ENCODE results near the gene PDE4D. TPM values are rescaled to one million over a fixed set of nuclear protein-coding genes. Genes with fewer than 3 reads are reported as not detected.
"Not testable (repeated sequence)": the region's sequence is repeated elsewhere in the genome, so short reads cannot be mapped to it uniquely, and the experiment has no call there.

Gene PDE4D
- total RNA-seq, 1 donor from 2014 or later: 13.2 TPM

DNA sequence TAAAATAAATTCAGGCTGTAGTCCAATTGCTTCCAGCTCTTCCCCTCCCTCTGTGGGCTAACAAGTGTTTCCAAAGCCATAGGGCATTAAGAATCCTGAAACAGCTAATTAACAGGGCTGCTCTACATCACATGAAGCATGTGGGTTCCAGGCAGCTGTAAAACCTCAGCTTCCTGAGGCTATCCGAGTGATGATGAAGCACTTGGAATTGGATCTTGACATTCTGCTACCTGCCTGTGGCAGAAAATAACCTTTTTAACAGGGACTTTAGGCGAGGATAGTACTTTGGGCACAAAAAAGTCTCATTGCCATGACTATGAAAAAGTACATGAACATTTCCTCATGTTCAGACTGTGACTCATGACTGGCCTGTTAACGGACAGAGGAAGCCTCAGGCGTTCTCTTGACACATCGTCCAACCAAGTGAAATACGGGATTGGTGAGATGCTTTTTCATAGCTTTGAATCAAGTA, 107.2 kb downstream of the PDE4D start:
- no peak for DNase-seq
- Mint-ChIP-seq H3K27ac (ENCODE audit: unreplicated experiment) (no peak overlapping the region), H3K36me3 (ENCODE audit: unreplicated experiment) (no peaks in the 10 kb centered on the region), H3K9me3 (ENCODE audit: unreplicated experiment) (no peaks in the 10 kb centered on the region), H3K27me3 (ENCODE audit: unreplicated experiment) (no peaks in the 10 kb centered on the region), H3K4me3 (ENCODE audit: unreplicated experiment) (no peak overlapping the region), H3K4me1 (ENCODE audit: low read depth, unreplicated experiment) (peaks cover 8% of the 10 kb centered on the region)
- TF ChIP-seq CTCF (IDR thresholded peaks at IDR 0.05; ENCODE audit: partially characterized antibody, unreplicated experiment): no peak

GRCh38 chr5:59785676-59786333, 107.7 kb downstream of the PDE4D start:
- Mint-ChIP-seq H3K27ac (ENCODE audit: unreplicated experiment) (no peak overlapping the region), H3K36me3 (ENCODE audit: unreplicated experiment) (no peaks in the 10 kb centered on the region), H3K27me3 (ENCODE audit: unreplicated experiment) (no peaks in the 10 kb centered on the region)

DNA sequence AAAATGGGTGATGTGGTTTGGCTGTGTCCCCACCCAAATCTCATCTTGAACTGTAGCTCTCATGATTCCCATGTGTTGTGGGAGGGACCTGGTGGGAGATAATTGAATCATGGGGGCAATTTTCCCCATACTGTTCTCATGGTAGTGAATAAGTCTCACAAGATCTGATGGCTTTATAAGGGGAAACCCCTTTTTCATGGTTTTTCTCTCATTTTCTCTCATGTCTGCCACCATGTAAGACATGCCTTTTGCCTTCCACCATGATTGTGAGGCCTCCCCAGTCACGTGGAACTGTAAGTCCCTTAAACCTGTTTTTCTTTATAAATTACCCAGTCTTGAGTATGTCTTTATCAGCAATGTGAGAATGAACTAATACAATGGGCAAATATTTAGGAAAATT, 108.8 kb downstream of the PDE4D start:
- not testable (repeated sequence) for H3K27ac Mint-ChIP-seq (ENCODE audit: unreplicated experiment); H3K4me3 Mint-ChIP-seq (ENCODE audit: unreplicated experiment); DNase-seq; H3K4me1 Mint-ChIP-seq (ENCODE audit: low read depth, unreplicated experiment); H3K36me3 Mint-ChIP-seq (ENCODE audit: unreplicated experiment); H3K27me3 Mint-ChIP-seq (ENCODE audit: unreplicated experiment); H3K9me3 Mint-ChIP-seq (ENCODE audit: unreplicated experiment)

More at GRCh38 chr5:59785676-59786333, 107.7 kb downstream of the PDE4D start:
- TF ChIP-seq CTCF (IDR thresholded peaks at IDR 0.05; ENCODE audit: partially characterized antibody, unreplicated experiment): no peak
- Mint-ChIP-seq H3K4me3 (ENCODE audit: unreplicated experiment) (no peak overlapping the region), H3K4me1 (ENCODE audit: low read depth, unreplicated experiment) (peaks cover 6% of the 10 kb centered on the region), H3K9me3 (ENCODE audit: unreplicated experiment) (no peaks in the 10 kb centered on the region)
- no peak for DNase-seq

DNA sequence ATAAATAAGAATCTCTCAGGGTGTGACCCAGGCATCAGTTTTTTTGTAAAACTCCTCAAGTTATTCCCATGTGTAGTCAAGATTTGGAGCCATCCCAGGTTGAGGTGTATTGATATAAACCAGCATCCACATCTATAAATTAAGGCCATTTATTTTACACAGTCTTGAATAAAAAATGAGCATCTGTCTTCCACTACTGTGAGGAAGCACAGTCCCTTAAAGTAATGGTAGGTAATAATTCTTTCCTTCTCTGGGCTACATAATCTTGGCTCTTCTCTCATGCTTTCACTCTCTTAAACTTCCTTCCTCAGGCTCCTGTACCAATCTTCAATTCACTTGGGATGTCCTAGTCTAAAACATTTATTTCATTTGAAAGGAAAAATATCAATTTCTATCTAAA, 110.3 kb downstream of the PDE4D start:
- no peak for TF ChIP-seq CTCF (IDR thresholded peaks at IDR 0.05; ENCODE audit: partially characterized antibody, unreplicated experiment)
- no peak overlapping the region for H3K27ac Mint-ChIP-seq (ENCODE audit: unreplicated experiment)
- H3K9me3 Mint-ChIP-seq (ENCODE audit: unreplicated experiment): no peaks in the 10 kb centered on the region
- H3K27me3 Mint-ChIP-seq (ENCODE audit: unreplicated experiment): no peaks in the 10 kb centered on the region
- peaks cover 6% of the 10 kb centered on the region for H3K4me1 Mint-ChIP-seq (ENCODE audit: low read depth, unreplicated experiment)
- DNase-seq: no peak
- no peaks in the 10 kb centered on the region for H3K36me3 Mint-ChIP-seq (ENCODE audit: unreplicated experiment)
- no peak overlapping the region for H3K4me3 Mint-ChIP-seq (ENCODE audit: unreplicated experiment)

GRCh38 chr5:59782856-59783255, 110.7 kb downstream of the PDE4D start:
- DNase-seq: no peak
- H3K9me3 Mint-ChIP-seq (ENCODE audit: unreplicated experiment): no peaks in the 10 kb centered on the region
- no peak overlapping the region for H3K27ac Mint-ChIP-seq (ENCODE audit: unreplicated experiment)
- H3K4me3 Mint-ChIP-seq (ENCODE audit: unreplicated experiment): no peak overlapping the region
- H3K27me3 Mint-ChIP-seq (ENCODE audit: unreplicated experiment): no peaks in the 10 kb centered on the region
- no peaks in the 10 kb centered on the region for H3K36me3 Mint-ChIP-seq (ENCODE audit: unreplicated experiment)
- no peak for TF ChIP-seq CTCF (IDR thresholded peaks at IDR 0.05; ENCODE audit: partially characterized antibody, unreplicated experiment)
- H3K4me1 Mint-ChIP-seq (ENCODE audit: low read depth, unreplicated experiment): peaks cover 6% of the 10 kb centered on the region
